ENCODE results near the gene SOWAHD.

- TF ChIP-seq CTCF (IDR thresholded peaks at IDR 0.05) (peak; percentile 38 to 46 (median 43)), EP300 (IDR thresholded peaks at IDR 0.05; ENCODE audit: low read depth) (no peak), POLR2A (IDR thresholded peaks at IDR 0.05) (no peak)
Measured at GRCh38 chrX:119784747-119785446, 26.5 kb downstream of the SOWAHD start.
